SK-N-SH (cell line): ENCODE results near the gene TBX2.

ENCODE experiments used
- EZH2phosphoT487 ChIP-seq: fragments of 200-600 bp; sonication (generic); IDR thresholded peaks from 2 replicates; pipeline ENCODE4 v1.6.1; 2017; ENCODE audit warnings: low read depth, mixed run types, mild to moderate bottlenecking, antibody characterized with exemption, moderate library complexity, borderline replicate concordance
- FOSL2 ChIP-seq: IDR thresholded peaks from 2 replicates; pipeline ENCODE4 v1.4.0; 2012; ENCODE audit warnings: low read depth, mild to moderate bottlenecking, moderate library complexity, borderline replicate concordance
- POLR2AphosphoS5 ChIP-seq: IDR thresholded peaks from 2 replicates; pipeline ENCODE4 v1.6.1; 2012; ENCODE audit warnings: low read depth, low read length
- TF ChIP-seq, protein P1 (sequence below): fragments of 200-600 bp; sonication (generic); IDR thresholded peaks from 2 replicates; pipeline ENCODE4 v1.6.1; 2017; ENCODE audit warnings: antibody characterized with exemption, mild to moderate bottlenecking, moderate library complexity

- TF ChIP-seq, protein P1, sequence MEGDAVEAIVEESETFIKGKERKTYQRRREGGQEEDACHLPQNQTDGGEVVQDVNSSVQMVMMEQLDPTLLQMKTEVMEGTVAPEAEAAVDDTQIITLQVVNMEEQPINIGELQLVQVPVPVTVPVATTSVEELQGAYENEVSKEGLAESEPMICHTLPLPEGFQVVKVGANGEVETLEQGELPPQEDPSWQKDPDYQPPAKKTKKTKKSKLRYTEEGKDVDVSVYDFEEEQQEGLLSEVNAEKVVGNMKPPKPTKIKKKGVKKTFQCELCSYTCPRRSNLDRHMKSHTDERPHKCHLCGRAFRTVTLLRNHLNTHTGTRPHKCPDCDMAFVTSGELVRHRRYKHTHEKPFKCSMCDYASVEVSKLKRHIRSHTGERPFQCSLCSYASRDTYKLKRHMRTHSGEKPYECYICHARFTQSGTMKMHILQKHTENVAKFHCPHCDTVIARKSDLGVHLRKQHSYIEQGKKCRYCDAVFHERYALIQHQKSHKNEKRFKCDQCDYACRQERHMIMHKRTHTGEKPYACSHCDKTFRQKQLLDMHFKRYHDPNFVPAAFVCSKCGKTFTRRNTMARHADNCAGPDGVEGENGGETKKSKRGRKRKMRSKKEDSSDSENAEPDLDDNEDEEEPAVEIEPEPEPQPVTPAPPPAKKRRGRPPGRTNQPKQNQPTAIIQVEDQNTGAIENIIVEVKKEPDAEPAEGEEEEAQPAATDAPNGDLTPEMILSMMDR: no peak
- no peak for TF ChIP-seq FOSL2
- TF ChIP-seq POLR2AphosphoS5: no peak
- no peak for TF ChIP-seq EZH2phosphoT487
These were observed 12.6 kb upstream of the TBX2 start for GRCh38 chr17:61387011-61387410.
